ENCODE measurements around the gene SEC31A. TPM values are rescaled to one million over a fixed set of nuclear protein-coding genes. Genes with fewer than 3 reads are reported as not detected.
A peak's percentile ranks its signal among the peaks of the same experiment; 100 is the strongest.

SEC31A gene
- polyA plus RNA-seq, 3 donors: 74.8 to 120 (median 107) TPM

- no peaks in the 10 kb centered on the region for H3K27me3 ChIP-seq (ENCODE audit: control insufficient read depth in 2 of 2, insufficient read depth in 2 of 2, low read length in 2 of 2)
- H3K4me3 Mint-ChIP-seq: no peak overlapping the region
- no peak for DNase-seq
- no peak overlapping the region for H3K9ac ChIP-seq (ENCODE audit: insufficient read depth, low read length, poor library complexity, severe bottlenecking)
- H3K9me3 Mint-ChIP-seq: no peaks in the 10 kb centered on the region
- no peaks in the 10 kb centered on the region for H3K9me3 ChIP-seq (replicated peaks in 1 of 2; ENCODE audit: control insufficient read depth in 1 of 2, insufficient read depth in 1 of 2, low read length in 2 of 2)
- H4K20me1 ChIP-seq (ENCODE audit: insufficient read depth, low read length): no peaks in the 10 kb centered on the region
- peaks cover 80 to 93% of the 10 kb centered on the region in 2 donors for H3K36me3 Mint-ChIP-seq
- no peaks in the 10 kb centered on the region for H3K4me1 ChIP-seq (ENCODE audit: control insufficient read depth in 1 of 2, insufficient read depth in 2 of 2, low read length in 2 of 2)
- WGBS (ENCODE audit: insufficient coverage): 67% methylated on average over 3 of the region's 5 CpGs
- intact Hi-C loops (cut with micrococcal nuclease): loop anchor here in 1 of 2 donors (10.0 kb wide), 1 partner anchor 52 kb away; the partner anchor contains the start of gene THAP9
- H3K27ac ChIP-seq (ENCODE audit: low read depth in 1 of 2, low read length in 2 of 2): peak overlapping the region in 1 of 2 donors; percentile 9
- H3K4me3 ChIP-seq (replicated peaks in 1 of 3; ENCODE audit: low read depth in 2 of 3, low read length in 3 of 3): no peak overlapping the region
- H3K27me3 Mint-ChIP-seq (ENCODE audit: low read depth in 3 of 3): no peaks in the 10 kb centered on the region
- peak overlapping the region; percentile 5 to 75 (median 58) for H3K27ac Mint-ChIP-seq
- no peak overlapping the region for H3K4me2 ChIP-seq (replicated peaks; ENCODE audit: extremely low read depth, low read length, poor library complexity, severe bottlenecking)
- H3K79me2 ChIP-seq (ENCODE audit: insufficient read depth, low read length): peaks cover 3% of the 10 kb centered on the region
- peaks cover 92 to 100% of the 10 kb centered on the region in 2 donors for H3K36me3 ChIP-seq (replicated peaks in 1 of 2; ENCODE audit: control insufficient read depth in 1 of 2, insufficient read depth in 2 of 2, low read length in 2 of 2)
- H2AFZ ChIP-seq (ENCODE audit: insufficient read depth, low read depth, low read length, poor library complexity, severe bottlenecking): no peak overlapping the region
- TF ChIP-seq CTCF (IDR thresholded peaks at IDR 0.05): no peak
- no peaks in the 10 kb centered on the region for H3K4me1 Mint-ChIP-seq
Observed at GRCh38 chr4:82852751-82853285, 38.1 kb downstream of the SEC31A start.

- Histone ChIP-seq H3K4me2 (replicated peaks; ENCODE audit: extremely low read depth, low read length, poor library complexity, severe bottlenecking) (no peak overlapping the region), H3K4me3 (replicated peaks in 1 of 3; ENCODE audit: low read depth in 2 of 3, low read length in 3 of 3) (no peak overlapping the region), H4K20me1 (ENCODE audit: insufficient read depth, low read length) (no peaks in the 10 kb centered on the region), H3K27me3 (ENCODE audit: control insufficient read depth in 2 of 2, insufficient read depth in 2 of 2, low read length in 2 of 2) (no peaks in the 10 kb centered on the region), H3K4me1 (ENCODE audit: control insufficient read depth in 1 of 2, insufficient read depth in 2 of 2, low read length in 2 of 2) (no peaks in the 10 kb centered on the region), H3K27ac (ENCODE audit: low read depth in 1 of 2, low read length in 2 of 2) (peak overlapping the region in 1 of 2 donors; percentile 41), H3K9ac (ENCODE audit: insufficient read depth, low read length, poor library complexity, severe bottlenecking) (no peak overlapping the region), H3K79me2 (ENCODE audit: insufficient read depth, low read length) (peaks cover 3% of the 10 kb centered on the region), H3K9me3 (replicated peaks in 1 of 2; ENCODE audit: control insufficient read depth in 1 of 2, insufficient read depth in 1 of 2, low read length in 2 of 2) (no peaks in the 10 kb centered on the region), H2AFZ (ENCODE audit: insufficient read depth, low read depth, low read length, poor library complexity, severe bottlenecking) (no peak overlapping the region), H3K36me3 (replicated peaks in 1 of 2; ENCODE audit: control insufficient read depth in 1 of 2, insufficient read depth in 2 of 2, low read length in 2 of 2) (peaks cover 92 to 100% of the 10 kb centered on the region in 2 donors)
- H3K4me3 Mint-ChIP-seq: no peak overlapping the region
- no peaks in the 10 kb centered on the region for H3K27me3 Mint-ChIP-seq (ENCODE audit: low read depth in 3 of 3)
- no peaks in the 10 kb centered on the region for H3K4me1 Mint-ChIP-seq
- no peaks in the 10 kb centered on the region for H3K9me3 Mint-ChIP-seq
- WGBS (ENCODE audit: insufficient coverage): no CpG with 5 or more reads among the region's 1 CpG
- intact Hi-C loops (cut with micrococcal nuclease): loop anchor here in 1 of 2 donors (10.0 kb wide), 1 partner anchor 53 kb away; the partner anchor contains the start of gene THAP9
- peak; percentile 12 to 37 (median 33) for DNase-seq
- peak overlapping the region in 4 of 7 donors; percentile 31 to 71 (median 69) for H3K27ac Mint-ChIP-seq
- peak; percentile 55 for TF ChIP-seq CTCF (IDR thresholded peaks at IDR 0.05)
- peaks cover 80 to 93% of the 10 kb centered on the region in 2 donors for H3K36me3 Mint-ChIP-seq
Observed at GRCh38 chr4:82851885-82852750, 38.8 kb downstream of the SEC31A start.

Data from CD14-positive monocyte (primary cell).